Measurements from ENCODE around the gene MOB2. TPM values are rescaled to one million over a fixed set of nuclear protein-coding genes. Genes with fewer than 3 reads are reported as not detected.

The MOB2 gene
- total RNA-seq, 1 experiment from 2014 or later, result 22.7 TPM

DNA sequence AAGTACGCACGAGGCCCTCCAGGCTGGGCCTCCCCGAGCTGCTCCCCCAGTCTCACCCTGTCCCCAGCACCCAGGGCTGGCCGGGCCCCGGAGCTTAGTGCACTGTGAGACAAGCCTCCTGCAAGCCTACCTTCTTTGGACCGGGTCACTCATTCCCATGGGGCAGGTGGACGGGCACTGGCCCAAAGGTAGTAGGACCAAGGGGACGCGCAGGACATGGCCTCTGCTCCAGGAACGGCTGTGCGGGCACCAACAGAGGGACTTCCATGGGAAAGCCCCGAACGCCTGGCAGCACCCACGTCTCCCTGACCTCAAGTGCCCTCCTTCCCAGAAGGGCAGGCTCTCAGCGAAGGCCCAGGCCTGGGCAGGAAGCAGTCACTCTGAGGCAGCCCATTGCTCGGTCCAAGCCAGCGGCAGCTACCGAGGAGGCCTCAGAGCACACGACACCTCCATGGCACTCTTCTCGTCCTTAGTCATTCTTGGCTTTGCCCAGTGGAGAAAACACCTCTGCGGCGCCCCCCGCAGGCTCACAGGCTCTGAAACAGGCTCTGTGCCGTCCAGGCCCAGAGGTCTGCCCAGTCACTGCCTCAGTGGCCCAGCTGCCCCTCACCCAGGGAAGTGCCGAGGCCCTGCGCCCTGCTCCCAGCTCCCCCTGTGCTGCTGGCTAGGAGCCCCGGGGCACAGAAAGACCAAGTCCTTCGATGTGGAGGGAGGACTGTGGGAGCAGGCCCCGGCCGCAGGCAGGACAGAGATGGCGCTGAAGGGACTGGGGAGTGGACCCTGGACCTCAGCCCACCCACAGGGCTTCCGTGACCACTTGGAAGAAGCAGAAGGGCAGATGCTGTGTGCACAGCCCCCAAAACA lies 3.8 kb downstream of the MOB2 start:
- Histone ChIP-seq H3K79me1 (ENCODE audit: insufficient read depth, low read depth, low read length, poor library complexity, severe bottlenecking) (peaks cover 3% of the 10 kb centered on the region), H3K4me2 (ENCODE audit: insufficient read depth, insufficient read length, low read length) (no peak overlapping the region), H3K27ac (ENCODE audit: insufficient read length, low read depth, low read length) (no peak overlapping the region), H3T11ph (ENCODE audit: low read length) (no peak overlapping the region), H3K4me1 (ENCODE audit: insufficient read depth, low read length) (no peaks in the 10 kb centered on the region), H2BK12ac (ENCODE audit: insufficient read length, low read depth, low read length) (no peak overlapping the region), H3K56ac (ENCODE audit: insufficient read length, low read depth, low read length) (no peak overlapping the region), H3K9me3 (ENCODE audit: control insufficient read depth, low read depth, low read length) (no peaks in the 10 kb centered on the region), H4K5ac (ENCODE audit: insufficient read length, low read depth, low read length) (no peak overlapping the region), H4K91ac (ENCODE audit: insufficient read length, low read depth, low read length) (no peak overlapping the region), H3K14ac (ENCODE audit: insufficient read depth, low read length) (peak overlapping the region; percentile 28; the same call in 1 of the 2 replicates), H2BK20ac (ENCODE audit: low read depth, low read length, poor library complexity, severe bottlenecking) (no peak overlapping the region), H3K23ac (ENCODE audit: insufficient read length, low read depth, low read length) (no peak overlapping the region), H2BK5ac (ENCODE audit: insufficient read length, low read length) (no peak overlapping the region), H3K23me2 (ENCODE audit: insufficient read length, low read depth, low read length, poor library complexity, severe bottlenecking) (no peaks in the 10 kb centered on the region), H3K79me2 (ENCODE audit: insufficient read depth, low read length) (no peaks in the 10 kb centered on the region), H2AK5ac (ENCODE audit: insufficient read length, low read length) (no peak overlapping the region), H3K18ac (ENCODE audit: insufficient read length, low read depth, low read length) (no peak overlapping the region), H3K9ac (ENCODE audit: extremely low read depth, insufficient read length, low read length) (no peak overlapping the region), H3K27me3 (ENCODE audit: insufficient read depth, low read length) (no peaks in the 10 kb centered on the region), H2AFZ (ENCODE audit: low read length) (no peak overlapping the region), H2BK120ac (ENCODE audit: low read depth, low read length, poor library complexity, severe bottlenecking) (no peak overlapping the region), H3K4ac (ENCODE audit: low read depth, low read length) (no peak overlapping the region), H2BK15ac (ENCODE audit: low read depth, low read length) (no peak overlapping the region), H4K8ac (replicated peaks; ENCODE audit: insufficient read length, low read depth, low read length) (no peak overlapping the region), H4K20me1 (ENCODE audit: control insufficient read depth, insufficient read depth, insufficient read length) (no peaks in the 10 kb centered on the region)
- H3K27me3 Mint-ChIP-seq (ENCODE audit: low read depth), result no peaks in the 10 kb centered on the region
- peak overlapping the region in 2 of 3 experiments; percentile 34 to 35; a peak in 2 of 7 replicates for H3K27ac Mint-ChIP-seq
- no peaks in the 10 kb centered on the region for H3K9me3 Mint-ChIP-seq
- peaks cover 0 to 5% of the 10 kb centered on the region in 2 experiments; a peak in 1 of 4 replicates for H3K4me1 Mint-ChIP-seq
- TF ChIP-seq, protein P1, sequence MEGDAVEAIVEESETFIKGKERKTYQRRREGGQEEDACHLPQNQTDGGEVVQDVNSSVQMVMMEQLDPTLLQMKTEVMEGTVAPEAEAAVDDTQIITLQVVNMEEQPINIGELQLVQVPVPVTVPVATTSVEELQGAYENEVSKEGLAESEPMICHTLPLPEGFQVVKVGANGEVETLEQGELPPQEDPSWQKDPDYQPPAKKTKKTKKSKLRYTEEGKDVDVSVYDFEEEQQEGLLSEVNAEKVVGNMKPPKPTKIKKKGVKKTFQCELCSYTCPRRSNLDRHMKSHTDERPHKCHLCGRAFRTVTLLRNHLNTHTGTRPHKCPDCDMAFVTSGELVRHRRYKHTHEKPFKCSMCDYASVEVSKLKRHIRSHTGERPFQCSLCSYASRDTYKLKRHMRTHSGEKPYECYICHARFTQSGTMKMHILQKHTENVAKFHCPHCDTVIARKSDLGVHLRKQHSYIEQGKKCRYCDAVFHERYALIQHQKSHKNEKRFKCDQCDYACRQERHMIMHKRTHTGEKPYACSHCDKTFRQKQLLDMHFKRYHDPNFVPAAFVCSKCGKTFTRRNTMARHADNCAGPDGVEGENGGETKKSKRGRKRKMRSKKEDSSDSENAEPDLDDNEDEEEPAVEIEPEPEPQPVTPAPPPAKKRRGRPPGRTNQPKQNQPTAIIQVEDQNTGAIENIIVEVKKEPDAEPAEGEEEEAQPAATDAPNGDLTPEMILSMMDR (conservative IDR thresholded peaks at IDR 0.05), result peak; percentile 52
- no peak overlapping the region for H3K4me3 Mint-ChIP-seq
- WGBS (ENCODE audit: extremely low coverage, insufficient read length, low lambda C conversion rate), result no CpG with 5 or more reads among the region's 32 CpGs
- no peak for DNase-seq
- H3K36me3 Mint-ChIP-seq (ENCODE audit: insufficient read depth in 1 of 3, low read depth in 3 of 3), result peaks cover 0 to 13% (median 2%) of the 10 kb centered on the region in 3 experiments; a peak in 3 of 7 replicates
